ENCODE results near the gene PEMT.

- no peak for TF ChIP-seq CTCF (IDR thresholded peaks at IDR 0.05; ENCODE audit: insufficient read depth, low read length)
- TF ChIP-seq POLR2AphosphoS5 (IDR thresholded peaks at IDR 0.05; ENCODE audit: low read depth): no peak
Observed at GRCh38 chr17:17579691-17580090, 11.8 kb downstream of the PEMT start.
